ENCODE measurements around the gene PUS7L.
"Not testable (repeated sequence)": the region's sequence is repeated elsewhere in the genome, so short reads cannot be mapped to it uniquely, and the experiment has no call there.

Gene PUS7L

DNA sequence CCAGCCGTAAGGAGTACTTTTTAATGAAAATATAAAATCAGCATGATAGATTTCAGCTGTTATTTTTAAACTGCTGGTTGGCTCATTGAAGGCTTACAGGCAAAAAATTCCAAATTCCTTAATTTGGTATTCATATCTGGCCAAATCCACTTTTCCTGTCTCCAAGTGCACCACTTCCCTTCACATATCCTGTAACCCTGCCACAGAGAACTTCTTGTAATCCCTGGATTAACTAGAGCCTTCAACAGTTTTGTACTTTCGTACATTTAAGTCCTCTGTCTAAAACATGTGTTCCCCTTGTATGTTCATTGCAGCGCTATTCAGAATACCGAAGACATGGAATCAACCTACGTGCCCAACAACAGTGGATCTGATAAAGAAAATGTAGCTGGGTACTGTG is 9.6 kb downstream of the PUS7L start:
- DNase-seq = no peak

GRCh38 chr12:43744826-43745225 is 13.8 kb downstream of the PUS7L start:
- no peak for DNase-seq

DNA sequence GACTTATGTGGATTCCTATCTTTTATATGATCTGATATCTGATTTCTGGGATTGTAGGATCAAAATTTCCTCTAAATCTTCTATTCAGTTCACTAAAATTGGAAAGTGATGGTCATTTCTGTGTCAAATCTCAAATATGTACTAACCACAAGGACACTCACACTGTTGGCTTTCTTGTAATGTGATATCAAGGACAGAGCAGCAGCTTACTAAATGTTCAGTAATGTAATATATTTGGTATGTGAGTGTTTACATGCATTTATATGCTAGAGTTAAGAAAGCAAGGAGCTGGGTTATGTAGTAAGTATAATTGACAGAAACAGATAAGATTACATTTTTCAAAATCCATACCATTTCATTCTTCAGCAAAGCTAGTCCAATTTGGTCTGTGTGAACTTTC is 16.5 kb downstream of the PUS7L start:
- DNase-seq = no peak

- DNase-seq = no peak
Observed at GRCh38 chr12:43740511-43741100, 18.0 kb downstream of the PUS7L start.

GRCh38 chr12:43737646-43738045 is 20.9 kb downstream of the PUS7L start:
- DNase-seq = no peak

DNA sequence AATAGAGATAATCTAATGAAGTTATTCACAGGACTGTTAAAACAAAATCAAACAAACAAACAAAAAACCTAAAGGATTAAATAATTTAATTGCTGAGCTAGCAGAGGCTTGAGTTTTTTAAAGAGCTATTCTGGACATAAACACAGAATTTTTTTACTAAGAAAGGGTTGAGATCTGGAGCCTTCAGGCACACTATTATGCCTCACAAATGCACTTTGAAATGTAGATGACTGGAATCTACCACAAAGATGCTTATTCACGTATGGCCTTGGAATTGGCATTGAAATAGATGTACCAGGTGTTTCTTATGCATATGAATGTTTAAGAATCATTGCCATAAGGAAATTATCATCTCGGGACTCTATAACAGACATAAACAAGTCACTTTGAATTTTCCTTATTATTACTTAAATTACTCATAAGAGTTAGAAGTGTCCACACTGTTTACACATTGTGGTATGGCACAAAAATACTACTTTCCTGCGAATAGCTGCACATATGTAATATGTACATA is 21.6 kb downstream of the PUS7L start:
- DNase-seq = no peak

GRCh38 chr12:43733687-43734086 is 24.9 kb downstream of the PUS7L start:
- DNase-seq = no peak

- peak; percentile 43 for DNase-seq
Observed at GRCh38 chr12:43730283-43730682, 28.3 kb downstream of the PUS7L start.

DNA sequence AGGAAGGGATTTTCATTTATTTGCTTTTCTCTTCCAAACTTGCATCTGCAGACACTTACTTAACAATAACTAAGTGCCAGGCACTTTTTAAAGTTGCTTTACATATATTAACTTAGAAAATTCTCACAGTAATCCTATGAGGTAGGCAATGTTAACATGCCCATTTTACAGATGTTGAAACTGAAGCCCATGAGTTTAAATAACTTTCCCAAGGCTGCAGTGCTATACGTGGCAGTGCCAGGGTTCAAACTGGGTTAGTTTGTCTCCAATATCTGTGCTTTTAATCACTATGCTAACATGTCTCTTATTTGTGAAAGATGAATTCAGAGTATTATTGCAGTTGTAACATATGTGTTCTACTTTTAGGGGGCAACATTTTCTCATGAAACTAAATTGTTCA is 29.9 kb downstream of the PUS7L start:
- no peak for DNase-seq

- DNase-seq = no peak
Observed at GRCh38 chr12:43728117-43728516, 30.5 kb downstream of the PUS7L start.

DNA sequence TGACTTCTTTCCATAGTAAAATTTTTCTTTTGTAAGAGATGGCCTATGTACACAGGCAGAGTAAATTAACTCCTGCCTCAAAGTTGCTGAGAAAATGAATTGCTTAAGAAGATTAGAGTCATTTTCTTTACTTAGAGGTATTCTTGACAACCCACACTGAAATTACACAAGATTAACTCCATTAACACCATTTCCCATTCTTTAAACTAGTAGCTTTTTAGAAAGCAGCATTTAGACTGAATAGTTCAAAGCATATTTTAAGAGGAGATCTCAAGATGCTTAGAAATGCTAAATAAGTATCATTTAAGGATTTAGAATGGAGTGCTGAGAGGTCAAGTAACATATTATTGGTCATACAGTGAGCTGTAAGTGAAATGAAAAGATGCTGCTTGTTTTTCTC is 35.5 kb downstream of the PUS7L start:
- no peak for DNase-seq

GRCh38 chr12:43722621-43723020 is 36.0 kb downstream of the PUS7L start:
- no peak for DNase-seq

DNA sequence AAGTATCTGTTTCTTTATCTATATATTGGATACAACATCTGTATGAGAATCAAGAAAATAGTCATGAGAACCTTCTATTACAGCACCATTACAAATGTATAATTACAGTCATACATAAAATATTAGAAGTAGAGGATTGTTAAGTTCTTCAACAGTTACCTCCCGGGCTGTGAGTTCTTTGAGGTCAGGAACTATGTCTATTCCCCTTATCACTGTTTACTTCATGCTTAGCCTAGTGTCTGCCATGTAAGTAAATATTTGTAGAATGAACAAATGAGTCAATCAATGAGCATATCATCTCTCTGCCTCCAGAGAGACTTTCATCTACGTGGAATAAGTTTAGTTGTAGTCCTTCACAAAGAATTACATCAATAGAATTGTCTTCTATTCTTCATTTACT is 47.2 kb downstream of the PUS7L start:
- no peak for DNase-seq

- not testable (repeated sequence) for DNase-seq
Observed at GRCh38 chr12:43703772-43704171, 54.8 kb downstream of the PUS7L start.

DNA sequence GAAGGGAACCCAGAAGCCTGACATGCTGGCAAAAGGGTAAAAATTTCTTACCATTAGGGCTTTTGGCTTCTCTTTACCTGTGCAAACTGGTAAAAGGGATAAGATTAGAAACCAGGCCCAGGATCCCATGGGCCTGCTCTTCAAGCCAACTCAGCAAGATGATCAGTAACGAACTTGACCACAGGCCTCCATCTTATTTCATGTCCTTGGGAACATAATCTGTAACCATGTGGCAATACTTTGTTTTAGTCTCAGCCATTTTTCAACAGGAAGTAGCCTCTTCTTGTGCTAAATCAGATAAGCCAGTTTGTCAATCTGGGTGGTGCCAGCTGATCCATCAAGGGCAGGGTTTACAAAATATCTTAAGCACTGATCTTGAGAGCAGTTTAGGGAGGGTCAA is 57.4 kb downstream of the PUS7L start:
- DNase-seq = not testable (repeated sequence)

- DNase-seq = no peak
Observed at GRCh38 chr12:43696154-43696553, 62.4 kb downstream of the PUS7L start.

DNA sequence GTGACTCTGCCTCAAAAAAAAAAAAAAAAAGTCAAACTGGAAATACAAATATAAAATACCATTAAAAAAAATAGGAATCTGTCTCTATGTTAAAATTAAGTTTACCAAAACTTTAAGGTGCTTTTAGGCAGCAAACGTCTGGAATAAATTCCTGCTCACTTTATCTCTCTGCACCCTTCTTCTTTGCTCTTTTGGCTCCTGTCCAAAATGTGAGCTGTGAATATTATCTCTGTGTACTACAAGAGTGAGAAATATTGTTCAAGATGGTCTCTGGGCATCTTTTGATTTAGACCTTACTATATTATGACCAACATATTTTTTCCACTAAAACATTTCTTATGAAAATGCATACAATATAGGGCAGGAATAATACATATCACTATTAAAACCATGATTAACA is 63.7 kb downstream of the PUS7L start:
- no peak for DNase-seq

DNA sequence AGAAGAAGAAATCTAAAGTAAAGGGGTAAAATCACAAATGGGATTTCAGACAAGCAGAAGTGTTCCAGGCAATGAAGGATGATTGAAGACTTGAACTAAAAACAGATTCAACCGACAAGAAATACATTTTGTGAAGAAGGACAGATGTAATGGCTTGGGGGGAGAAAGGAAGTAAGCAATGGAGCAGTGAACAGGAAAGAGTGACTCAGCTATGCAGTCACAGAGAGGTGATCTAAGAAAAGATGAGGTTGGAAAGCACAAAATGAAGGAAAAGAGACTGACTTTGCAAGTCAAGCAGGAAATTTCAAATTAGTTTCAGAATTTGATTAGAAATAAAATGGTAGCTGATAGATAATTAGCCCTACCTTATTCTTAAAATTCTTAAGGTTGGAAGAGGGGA is 66.5 kb downstream of the PUS7L start:
- no peak for DNase-seq

- DNase-seq = not testable (repeated sequence)
Observed at GRCh38 chr12:43685491-43685890, 73.1 kb downstream of the PUS7L start.

DNA sequence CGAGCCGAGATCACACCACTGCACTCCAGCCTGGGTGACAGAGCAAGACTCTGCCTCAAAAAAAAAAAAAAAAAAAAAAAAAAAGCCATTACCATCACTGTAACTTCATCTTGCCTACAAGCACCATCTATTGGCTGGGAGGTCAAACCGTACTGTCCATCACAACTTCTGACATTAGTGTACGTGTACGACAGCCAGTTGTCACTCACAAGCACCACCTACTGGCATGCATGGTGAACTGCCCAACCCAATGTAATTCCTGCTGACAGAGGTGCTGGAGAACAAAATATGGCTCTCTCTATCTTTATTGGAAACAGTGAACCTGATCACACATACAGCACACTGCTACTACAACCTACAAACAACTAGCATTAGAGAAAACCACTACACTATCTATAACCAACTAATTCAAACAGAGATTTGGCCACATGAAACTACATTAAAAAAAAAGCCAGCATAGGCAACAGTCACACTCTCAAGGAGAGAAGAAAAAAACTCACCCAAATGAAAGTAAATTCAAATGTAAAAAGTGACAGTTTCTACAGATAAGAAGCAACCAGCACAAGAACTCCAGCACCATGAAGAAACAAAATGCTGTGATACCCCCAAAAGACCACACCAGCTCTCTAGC is 82.3 kb downstream of the PUS7L start:
- peak; percentile 35 for DNase-seq

GRCh38 chr12:43675048-43675904 is 83.3 kb downstream of the PUS7L start:
- no peak for DNase-seq

GRCh38 chr12:43669373-43669772 is 89.2 kb downstream of the PUS7L start:
- no peak for DNase-seq
